PC-3 (cell line): ENCODE measurements around the gene KHNYN. TPM values are rescaled to one million over a fixed set of nuclear protein-coding genes. Genes with fewer than 3 reads are reported as not detected.
"Not testable (repeated sequence)": the region's sequence is repeated elsewhere in the genome, so short reads cannot be mapped to it uniquely, and the experiment has no call there.

Experiments
- ATAC-seq: fragments of 200-7000 bp; cut with Tn5 transposase; 2 replicates; pipeline ENCODE4 v1.9.1; 2020; ENCODE audit warnings: mild to moderate bottlenecking, moderate library complexity
- BruUV-seq: library from RNA; stranded (reverse); fragments of 400-500 nt; replicated peaks from 2 replicates; lab custom pipeline; 2021; lab: Mats Ljungman, UMichigan
- CTCF ChIA-PET: fragments of 300-600 bp; sonication (Branson Sonifier 250); formaldehyde crosslinking; loops from one replicate; lab custom pipeline; 2022; ENCODE audit warnings: antibody characterized with exemption; lab: Charles Lee
- POLR2A ChIA-PET: fragments of 300-600 bp; sonication (Branson Sonifier 250); formaldehyde crosslinking; loops from one replicate; lab custom pipeline; 2022; ENCODE audit warnings: antibody characterized with exemption; ENCODE audit not compliant: unreplicated experiment; lab: Charles Lee
- DNase-seq: peaks from one replicate; pipeline ENCODE4 v3.0.0-alpha.2; 2015
- H2AFZ ChIP-seq: fragments of 300-600 bp; sonication (generic); 2 replicates; pipeline ENCODE4 v1.6.0; 2016; ENCODE audit warnings: antibody characterized with exemption, low read length
- H3F3A ChIP-seq: fragments of 300-600 bp; sonication (generic); one replicate; pipeline ENCODE4 v1.6.0; 2017; ENCODE audit warnings: antibody characterized with exemption, low read length, control low read depth, mild to moderate bottlenecking; ENCODE audit not compliant: unreplicated experiment
- H3K27ac ChIP-seq: fragments of 300-600 bp; sonication (generic); 2 replicates; pipeline ENCODE4 v1.5.1; 2016; ENCODE audit warnings: mild to moderate bottlenecking, low read length
- H3K27me3 ChIP-seq: fragments of 300-600 bp; sonication (generic); 2 replicates; pipeline ENCODE4 v1.6.1; 2016; ENCODE audit warnings: low read length, mixed read lengths
- H3K36me3 ChIP-seq: fragments of 300-600 bp; sonication (generic); 2 replicates; pipeline ENCODE4 v1.6.1; 2016; ENCODE audit warnings: low read depth, mixed run types, low read length, mixed read lengths
- H3K4me1 ChIP-seq: fragments of 300-600 bp; sonication (generic); 2 replicates; pipeline ENCODE4 v1.5.1; 2016; ENCODE audit warnings: low read length; ENCODE audit not compliant: insufficient read depth
- H3K4me2 ChIP-seq: fragments of 300-600 bp; sonication (generic); 2 replicates; pipeline ENCODE4 v1.6.0; 2016; ENCODE audit warnings: low read length
- H3K4me3 ChIP-seq: fragments of 300-600 bp; sonication (generic); 2 replicates; pipeline ENCODE4 v1.5.1; 2016; ENCODE audit warnings: mild to moderate bottlenecking, low read length, mixed read lengths
- H3K79me2 ChIP-seq: fragments of 300-600 bp; sonication (generic); 2 replicates; pipeline ENCODE4 v1.6.1; 2017; ENCODE audit warnings: low read length, mixed read lengths
- H3K9ac ChIP-seq: fragments of 300-600 bp; sonication (generic); 2 replicates; pipeline ENCODE4 v1.6.0; 2016; ENCODE audit warnings: mild to moderate bottlenecking, low read length
- H3K9me2 ChIP-seq: fragments of 300-600 bp; sonication (generic); replicated peaks from 2 replicates; pipeline ENCODE4 v1.6.1; 2016; ENCODE audit warnings: mixed run types, low read length, mixed read lengths
- H3K9me3 ChIP-seq: fragments of 300-600 bp; sonication (generic); 2 replicates; pipeline ENCODE4 v1.6.1; 2016; ENCODE audit warnings: low read length, mixed read lengths
- H4K20me1 ChIP-seq: fragments of 300-600 bp; sonication (generic); 2 replicates; pipeline ENCODE4 v1.6.1; 2016; ENCODE audit warnings: low read length, mixed read lengths
- CTCF ChIP-seq: fragments of 300-600 bp; sonication (generic); conservative IDR thresholded peaks from 2 replicates; pipeline ENCODE4 v1.5.1; 2017; ENCODE audit warnings: antibody characterized with exemption, low read depth, mild to moderate bottlenecking, low read length
- EZH2 ChIP-seq: fragments of 300-600 bp; sonication (generic); IDR thresholded peaks from one replicate; pipeline ENCODE4 v1.6.1; 2017; ENCODE audit warnings: antibody characterized with exemption, mild to moderate bottlenecking, low read length; ENCODE audit not compliant: unreplicated experiment
- EZH2phosphoT487 ChIP-seq: fragments of 300-600 bp; sonication (generic); IDR thresholded peaks from 2 replicates; pipeline ENCODE4 v1.6.1; 2018; ENCODE audit warnings: mild to moderate bottlenecking, antibody characterized with exemption, low read length, borderline replicate concordance
- intact Hi-C: fragments of 100-400 bp; cut with micrococcal nuclease; formaldehyde crosslinking; loops from 2 replicates; pipeline ENCODE4 v1.9.0; 2023
- total RNA-seq: library from RNA; depleted of rRNA; stranded (reverse); fragments of >200 nt; gene quantifications from 2 replicates; pipeline ENCODE4 v1.2.3, GENCODE V29; 2014

Gene KHNYN
- total RNA-seq, 1 experiment from 2014 or later = 51.6 TPM

DNA sequence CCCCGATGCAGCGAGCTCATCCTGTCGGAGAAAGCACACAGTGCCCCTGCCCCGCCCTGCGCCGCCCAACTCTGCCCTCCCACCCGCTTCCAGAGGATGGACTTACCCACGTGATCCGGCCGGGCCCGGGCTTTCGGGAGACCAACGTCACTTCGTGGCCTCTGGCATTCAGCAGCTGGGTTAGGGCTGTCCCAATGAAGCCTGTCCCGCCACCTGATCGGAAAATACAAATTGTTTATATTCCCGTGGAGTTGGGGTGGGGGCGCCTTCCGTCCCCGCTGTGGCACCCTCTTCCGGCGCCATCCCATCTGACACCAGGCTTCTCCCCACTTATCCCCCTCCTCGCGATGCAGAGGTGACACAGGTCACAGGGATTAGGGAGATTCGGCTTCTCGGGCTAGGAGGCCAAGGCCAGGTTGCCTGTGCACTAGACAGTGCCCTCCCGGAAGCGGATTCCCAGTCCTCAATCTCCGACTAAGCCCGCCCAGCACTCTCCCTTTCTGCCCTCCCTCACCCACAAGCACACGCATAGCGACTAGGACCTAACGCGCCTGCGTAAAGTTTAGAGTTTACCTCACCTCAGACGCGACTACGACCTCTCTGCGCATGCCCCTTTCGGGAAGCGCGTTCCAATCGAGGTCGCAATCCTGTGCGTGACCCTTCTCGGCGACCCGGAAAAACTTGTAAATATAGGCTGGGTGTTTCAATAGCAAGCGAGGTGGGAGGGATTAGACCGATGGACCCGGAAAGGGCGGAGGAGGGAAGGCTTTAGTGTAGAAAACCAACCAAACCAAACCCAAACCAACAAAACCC is 12.7 kb downstream of the KHNYN start, which contains the start of gene SDR39U1:
Gene SDR39U1 (minus strand): TSS at position 537 of the 813 bp plus-strand sequence. CDS start 7 bp downstream, at position 530.
- CTCF ChIA-PET = interaction anchor here (1.0 to 1.8 kb wide), 2 partner anchors 11 to 76 kb away, joined by 3 to 11 read pairs; no protein-coding TSS in a partner anchor
- peak within 1 kb of the TSS; percentile 97 for H3K4me2 ChIP-seq
- TF ChIP-seq CTCF (no peak), EZH2 (no peak), EZH2phosphoT487 (no peak)
- H3K4me3 ChIP-seq = peak within 1 kb of the TSS; percentile 84
- no peaks in the 10 kb centered on the region for H3K9me2 ChIP-seq
- intact Hi-C loops = loop anchor here (2.0 to 5.0 kb wide), 2 partner anchors 76 to 235 kb away; no protein-coding TSS in a partner anchor
- peaks cover 12% of the 10 kb centered on the region; the same call in 1 of the 2 replicates for H3K36me3 ChIP-seq
- peak within 1 kb of the TSS; percentile 97 for H3K27ac ChIP-seq
- POLR2A ChIA-PET = interaction anchor here (0.5 to 0.8 kb wide), 8 partner anchors 7 to 230 kb away, joined by 3 to 8 read pairs (median 4); partner anchors contain the start of genes CBLN3 and KHNYN
- H4K20me1 ChIP-seq = no peaks in the 10 kb centered on the region
- peak within 1 kb of the TSS; percentile 97 for H3K9ac ChIP-seq
- H3K4me1 ChIP-seq = peaks cover 10% of the 10 kb centered on the region
- H3F3A ChIP-seq = no peaks in the 10 kb centered on the region
- ATAC-seq = peak; percentile 85
- peaks cover 28% of the 10 kb centered on the region for H3K79me2 ChIP-seq
- H3K9me3 ChIP-seq = no peaks in the 10 kb centered on the region
- BruUV-seq = TSS peak; percentile 66
- no peaks in the 10 kb centered on the region for H3K27me3 ChIP-seq
- DNase-seq = peak; percentile 99
- H2AFZ ChIP-seq = peak within 1 kb of the TSS; percentile 87

- DNase-seq (no peak), ATAC-seq (no peak)
- Histone ChIP-seq H3K4me1 (peaks cover 10% of the 10 kb centered on the region), H4K20me1 (no peaks in the 10 kb centered on the region), H3K9me3 (no peaks in the 10 kb centered on the region), H2AFZ (peak overlapping the region; percentile 72), H3K36me3 (peaks cover 8% of the 10 kb centered on the region; the same call in 1 of the 2 replicates), H3K27me3 (no peaks in the 10 kb centered on the region), H3K27ac (peak overlapping the region; percentile 97), H3K4me3 (peak overlapping the region; percentile 84), H3F3A (no peaks in the 10 kb centered on the region), H3K9ac (peak overlapping the region; percentile 97), H3K79me2 (peaks cover 28% of the 10 kb centered on the region), H3K9me2 (no peaks in the 10 kb centered on the region), H3K4me2 (peak overlapping the region; percentile 90)
- CTCF ChIA-PET = no interaction called here
- BruUV-seq = TSS peak; percentile 89
- no peak for TF ChIP-seq CTCF
- no peak for TF ChIP-seq EZH2phosphoT487
- TF ChIP-seq EZH2 = no peak
- POLR2A ChIA-PET = no interaction called here
- intact Hi-C loops = loop anchor here (2.0 to 5.0 kb wide), 2 partner anchors 76 to 234 kb away; no protein-coding TSS in a partner anchor
Measured at GRCh38 chr14:24443053-24443665, 13.4 kb downstream of the KHNYN start.

- H3F3A ChIP-seq, H3K9me3 ChIP-seq, BruUV-seq, H3K27ac ChIP-seq, ATAC-seq, DNase-seq, H3K79me2 ChIP-seq, H3K27me3 ChIP-seq, H3K9ac ChIP-seq, H3K4me3 ChIP-seq, H4K20me1 ChIP-seq, CTCF ChIA-PET, H3K4me1 ChIP-seq, H3K9me2 ChIP-seq, H2AFZ ChIP-seq, H3K36me3 ChIP-seq, intact Hi-C loops, POLR2A ChIA-PET, H3K4me2 ChIP-seq: not testable (repeated sequence)
Measured at GRCh38 chr14:24450828-24451227, 21.1 kb downstream of the KHNYN start.
